Heart left ventricle (tissue), 16 donors: ENCODE results near the gene GYPA. TPM values are rescaled to one million over a fixed set of nuclear protein-coding genes. Genes with fewer than 3 reads are reported as not detected.
A peak's percentile ranks its signal among the peaks of the same experiment; 100 is the strongest.
"Not testable (repeated sequence)": the region's sequence is repeated elsewhere in the genome, so short reads cannot be mapped to it uniquely, and the experiment has no call there.

ENCODE experiments used
- ATAC-seq, 4 donors: fragments of 200-7000 bp; cut with Tn5 transposase; one replicate each; pipeline ENCODE4 v1.9.1; 2020 to 2022; ENCODE audit warnings: moderate library complexity in 4 of 4, mild to moderate bottlenecking in 3 of 4, moderate number of reproducible peaks in 1 of 4
- DNase-seq, 5 donors: peaks; one replicate each; pipeline ENCODE4 v3.0.0-alpha.2; 2020
- H3K27ac ChIP-seq, 12 donors: fragments of 200-600 bp; sonication (generic) in 4 of 12; one replicate each; pipeline versions ENCODE4 v1.5.0 to v1.8.0; 2016 to 2022; ENCODE audit warnings: mild to moderate bottlenecking in 2 of 12
- H3K27me3 ChIP-seq, 9 donors: fragments of 200-600 bp; sonication (generic) in 2 of 9; one replicate each; pipeline versions ENCODE4 v1.5.1 to v1.8.0; 2016 to 2022; ENCODE audit warnings: mild to moderate bottlenecking in 3 of 9
- H3K36me3 ChIP-seq, 9 donors: fragments of 200-600 bp; sonication (generic) in 2 of 9; one replicate each; pipeline versions ENCODE4 v1.5.0 to v1.8.0; 2018 to 2022; ENCODE audit warnings: mild to moderate bottlenecking in 2 of 9
- H3K4me1 ChIP-seq, 12 donors: fragments of 200-600 bp; sonication (generic) in 4 of 12; one replicate each; pipeline versions ENCODE4 v1.5.0 to v1.8.0; 2016 to 2022; ENCODE audit warnings: mild to moderate bottlenecking in 3 of 12
- H3K4me3 ChIP-seq, 12 donors: fragments of 200-600 bp; sonication (generic) in 4 of 12; one replicate each; pipeline versions ENCODE4 v1.5.0 to v1.8.0; 2017 to 2022; ENCODE audit warnings: mild to moderate bottlenecking in 9 of 12, moderate library complexity in 4 of 12
- H3K9me3 ChIP-seq, 12 donors: fragments of 200-600 bp; sonication (generic) in 4 of 12; one replicate each; pipeline versions ENCODE4 v1.5.0 to v1.8.0; 2016 to 2022; ENCODE audit warnings: mild to moderate bottlenecking in 1 of 12
- CTCF ChIP-seq, 12 donors: fragments of 200-600 bp; sonication (generic) in 4 of 12; IDR thresholded peaks; one replicate each; pipeline versions ENCODE4 v1.5.0 to v1.8.0; 2018 to 2022; ENCODE audit warnings: antibody characterized with exemption in 12 of 12, mild to moderate bottlenecking in 5 of 12
- POLR2A ChIP-seq, 2 donors: fragments of 450-650 bp; IDR thresholded peaks; one replicate each; pipeline ENCODE4 v1.6.1; 2017; ENCODE audit warnings: antibody characterized with exemption in 2 of 2, mild to moderate bottlenecking in 2 of 2, moderate library complexity in 2 of 2
- WGBS, 4 donors: extraction: QIAGEN DNeasy Blood & Tissue Kit in 2 of 4; methylation state at CpG; one replicate each; pipeline versions ENCODE4 v1.1.5 to v1.1.7; 2013 to 2018; 5-methylcytosine and 5-hydroxymethylcytosine counted together
- intact Hi-C, 10 donors: fragments of 100-400 bp; cut with DNase I; formaldehyde crosslinking; loops; one replicate each; pipeline versions ENCODE4 v1.11.1 to v1.14.2; 2022
- polyA plus RNA-seq, 2 donors: library from polyadenylated mRNA; stranded (reverse); fragments of 200-250 nt; gene quantifications; one replicate each; pipeline ENCODE4 v1.2.3, GENCODE V29; 2013
- total RNA-seq, 9 donors: library from RNA; depleted of rRNA in 2 of 9; stranded (reverse); fragments of >200 nt in 2 of 9; fragmentation: NEBNext Ultra II Directional in 3 of 9; extraction: Animal tissue kit (Norgen Biotek cat#: 25700) in 3 of 9; gene quantifications; one replicate each; pipeline versions ENCODE4 v1.1.0 to v1.2.4, GENCODE V29; 2016 to 2023
- donor health status: ischemic (EF 13 %, LVEDD 7.1; RV severe dilation, severe dysfunction).
- donor health status: healthy with polysubstance abuse.
- donor health status: DM: no; HTN: yes; CAD: no.
- donor health status: DM: no; HTN: no; CAD: no.
- donor health status: ischemic (EF 25% LVEDD 6.9; RV normal size, moderate dysfunction).
- donor health status: ischemic (EF 25% LVEDD 5.7; RV mildly dilated, moderate dysfunction).
- donor health status: healthy.
- donor health status: DM: yes; HTN: yes; CAD: no.
- donor health status: ischemic (EF 35%, LVEDD 5.7; RV mildly dilated, moderate dysfunction).
- donor health status: nonischemic (EF 11% LVEDD 7.7; RV severe dilation, severe dysfunction).
- donor health status: DM: yes; HTN: yes; CAD: no.
- donor health status: PGD.
- donor health status: ischemic (EF 29% LVEDD 5.4; RV normal size, mild dysfunction).
- donor health status: nonischemic (EF 23%, LVEDD 6.1; RV moderate dilation, normal function).

The GYPA gene
- total and polyA plus RNA-seq, 11 donors: not detected

GRCh38 chr4:144113546-144113945 lies 27.0 kb downstream of the GYPA start:
- H3K9me3 ChIP-seq: no peaks in the 10 kb centered on the region
- H3K27ac ChIP-seq: no peak overlapping the region
- 71 to 85% (median 77%) methylated on average over 2 of the region's 2 CpGs for WGBS, 4 donors
- no peaks in the 10 kb centered on the region for H3K27me3 ChIP-seq
- intact Hi-C loops: no loop called here
- no peak overlapping the region for H3K4me3 ChIP-seq
- DNase-seq (no peak), ATAC-seq (no peak)
- H3K36me3 ChIP-seq: no peaks in the 10 kb centered on the region
- no peak for TF ChIP-seq POLR2A (IDR thresholded peaks at IDR 0.05)
- TF ChIP-seq CTCF (IDR thresholded peaks at IDR 0.05): no peak
- H3K4me1 ChIP-seq: no peaks in the 10 kb centered on the region

GRCh38 chr4:144104509-144105130 lies 35.9 kb downstream of the GYPA start:
- Histone ChIP-seq H3K36me3 (no peaks in the 10 kb centered on the region), H3K27ac (no peak overlapping the region), H3K27me3 (no peaks in the 10 kb centered on the region), H3K9me3 (no peaks in the 10 kb centered on the region), H3K4me3 (no peak overlapping the region), H3K4me1 (no peaks in the 10 kb centered on the region)
- TF ChIP-seq CTCF (IDR thresholded peaks at IDR 0.05) (no peak), POLR2A (IDR thresholded peaks at IDR 0.05) (no peak)
- no peak for ATAC-seq
- no peak for DNase-seq
- intact Hi-C loops: no loop called here
- 73 to 81% (median 78%) methylated on average over 6 of the region's 6 CpGs for WGBS, 4 donors

GRCh38 chr4:144097776-144098175 lies 42.7 kb downstream of the GYPA start:
- WGBS, 4 donors: 85 to 87% (median 85%) methylated on average over 2 of the region's 2 CpGs
- intact Hi-C loops, H3K4me3 ChIP-seq: not testable (repeated sequence)

GRCh38 chr4:144093995-144094394 lies 46.5 kb downstream of the GYPA start:
- intact Hi-C loops: not testable (repeated sequence)
- 36 to 47% (median 40%) methylated on average over 4 of the region's 4 CpGs for WGBS, 4 donors

More at GRCh38 chr4:144097776-144098175, 42.7 kb downstream of the GYPA start:
- not testable (repeated sequence) for H3K36me3 ChIP-seq, H3K27me3 ChIP-seq, H3K9me3 ChIP-seq, H3K27ac ChIP-seq, DNase-seq, H3K4me1 ChIP-seq, ATAC-seq

GRCh38 chr4:144091181-144091580 lies 49.3 kb downstream of the GYPA start:
- DNase-seq, H3K4me1 ChIP-seq, H3K4me3 ChIP-seq, intact Hi-C loops, H3K27ac ChIP-seq, H3K36me3 ChIP-seq, H3K27me3 ChIP-seq, ATAC-seq, H3K9me3 ChIP-seq: not testable (repeated sequence)
- WGBS, 4 donors: 88 to 92% (median 92%) methylated on average over 2 of the region's 2 CpGs

More at GRCh38 chr4:144093995-144094394, 46.5 kb downstream of the GYPA start:
- DNase-seq, H3K36me3 ChIP-seq, H3K9me3 ChIP-seq, ATAC-seq, H3K27me3 ChIP-seq, H3K4me3 ChIP-seq, H3K27ac ChIP-seq, H3K4me1 ChIP-seq: not testable (repeated sequence)

- peak in 1 of 5 donors; percentile 4 for DNase-seq
- WGBS, 4 donors: 29 to 76% (median 69%) methylated on average over 1 to 5 of the region's 5 CpGs
- intact Hi-C loops: no loop called here
- TF ChIP-seq CTCF (IDR thresholded peaks at IDR 0.05) (no peak), POLR2A (IDR thresholded peaks at IDR 0.05) (no peak)
- no peak overlapping the region for H3K4me3 ChIP-seq
- H3K27me3 ChIP-seq: no peaks in the 10 kb centered on the region
- H3K4me1 ChIP-seq: no peaks in the 10 kb centered on the region
- no peaks in the 10 kb centered on the region for H3K9me3 ChIP-seq
- H3K36me3 ChIP-seq: no peaks in the 10 kb centered on the region
- ATAC-seq: no peak
- H3K27ac ChIP-seq: no peak overlapping the region
These were observed 49.8 kb downstream of the GYPA start for GRCh38 chr4:144090744-144091143.

GRCh38 chr4:144082053-144082452 lies 58.5 kb downstream of the GYPA start:
- ATAC-seq, H3K9me3 ChIP-seq, H3K27me3 ChIP-seq, DNase-seq, H3K36me3 ChIP-seq, H3K4me1 ChIP-seq, H3K4me3 ChIP-seq, H3K27ac ChIP-seq, intact Hi-C loops: not testable (repeated sequence)
- WGBS, 4 donors: 65 to 74% (median 69%) methylated on average over 3 of the region's 3 CpGs

- H3K27ac ChIP-seq, H3K36me3 ChIP-seq, H3K27me3 ChIP-seq, H3K4me1 ChIP-seq, ATAC-seq, DNase-seq, H3K4me3 ChIP-seq, intact Hi-C loops, H3K9me3 ChIP-seq: not testable (repeated sequence)
- WGBS, 4 donors: 68 to 71% (median 69%) methylated on average over 4 of the region's 4 CpGs
These were observed 60.4 kb downstream of the GYPA start for GRCh38 chr4:144080135-144080534.
